Measurements from ENCODE around the gene BRAP. TPM values are rescaled to one million over a fixed set of nuclear protein-coding genes. Genes with fewer than 3 reads are reported as not detected.

Gene BRAP
- total RNA-seq, 6 experiments from 2014 or later: 15.0 to 19.5 (median 17.8) TPM

GRCh38 chr12:111650912-111651311 lies 34.8 kb downstream of the BRAP start:
- no peaks in the 10 kb centered on the region for H3K9me3 Mint-ChIP-seq
- TF ChIP-seq, protein P1, sequence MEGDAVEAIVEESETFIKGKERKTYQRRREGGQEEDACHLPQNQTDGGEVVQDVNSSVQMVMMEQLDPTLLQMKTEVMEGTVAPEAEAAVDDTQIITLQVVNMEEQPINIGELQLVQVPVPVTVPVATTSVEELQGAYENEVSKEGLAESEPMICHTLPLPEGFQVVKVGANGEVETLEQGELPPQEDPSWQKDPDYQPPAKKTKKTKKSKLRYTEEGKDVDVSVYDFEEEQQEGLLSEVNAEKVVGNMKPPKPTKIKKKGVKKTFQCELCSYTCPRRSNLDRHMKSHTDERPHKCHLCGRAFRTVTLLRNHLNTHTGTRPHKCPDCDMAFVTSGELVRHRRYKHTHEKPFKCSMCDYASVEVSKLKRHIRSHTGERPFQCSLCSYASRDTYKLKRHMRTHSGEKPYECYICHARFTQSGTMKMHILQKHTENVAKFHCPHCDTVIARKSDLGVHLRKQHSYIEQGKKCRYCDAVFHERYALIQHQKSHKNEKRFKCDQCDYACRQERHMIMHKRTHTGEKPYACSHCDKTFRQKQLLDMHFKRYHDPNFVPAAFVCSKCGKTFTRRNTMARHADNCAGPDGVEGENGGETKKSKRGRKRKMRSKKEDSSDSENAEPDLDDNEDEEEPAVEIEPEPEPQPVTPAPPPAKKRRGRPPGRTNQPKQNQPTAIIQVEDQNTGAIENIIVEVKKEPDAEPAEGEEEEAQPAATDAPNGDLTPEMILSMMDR (IDR thresholded peaks at IDR 0.05): no peak

DNA sequence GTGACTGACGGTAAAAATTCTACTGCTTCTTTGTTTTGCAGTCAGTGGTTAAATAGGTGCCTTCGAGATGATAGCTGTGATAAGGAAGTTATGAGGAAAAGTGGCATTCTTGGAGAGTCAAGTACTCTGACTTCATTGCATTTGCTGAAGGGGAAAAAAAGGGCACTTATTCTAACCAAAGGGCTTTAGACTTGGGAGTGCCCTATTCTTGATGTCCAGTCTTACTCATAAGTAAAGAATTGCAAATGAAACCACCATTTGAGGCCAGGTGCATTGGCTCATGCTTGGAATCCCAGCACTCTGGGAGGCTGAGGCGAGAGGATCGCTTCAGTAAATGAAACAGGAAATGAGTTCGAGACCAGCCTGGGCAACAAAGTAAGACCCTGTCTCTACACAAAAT lies 40.3 kb downstream of the BRAP start:
- Mint-ChIP-seq H3K36me3 (ENCODE audit: low read depth) (peaks cover 37% of the 10 kb centered on the region), H3K4me1 (ENCODE audit: low read depth) (peaks cover 24% of the 10 kb centered on the region), H3K27ac (no peak overlapping the region), H3K4me3 (no peak overlapping the region), H3K9me3 (no peaks in the 10 kb centered on the region), H3K27me3 (ENCODE audit: insufficient read depth) (no peaks in the 10 kb centered on the region; the same call in 1 of the 2 replicates)
- TF ChIP-seq, protein P1 (IDR thresholded peaks at IDR 0.05): no peak
- DNase-seq: peak; percentile 55

More at GRCh38 chr12:111650912-111651311, 34.8 kb downstream of the BRAP start:
- Mint-ChIP-seq H3K4me3 (no peak overlapping the region), H3K36me3 (ENCODE audit: low read depth) (peaks cover 29% of the 10 kb centered on the region), H3K27me3 (ENCODE audit: insufficient read depth) (no peaks in the 10 kb centered on the region), H3K27ac (no peak overlapping the region), H3K4me1 (ENCODE audit: low read depth) (peaks cover 4% of the 10 kb centered on the region; the same call in 1 of the 2 replicates)
- DNase-seq: no peak

GRCh38 chr12:111643427-111643826 lies 42.3 kb downstream of the BRAP start:
- no peaks in the 10 kb centered on the region for H3K9me3 Mint-ChIP-seq
- TF ChIP-seq, protein P1 (IDR thresholded peaks at IDR 0.05): peak; percentile 12; the same call in 1 of the 2 replicates
- no peak overlapping the region for H3K27ac Mint-ChIP-seq
- H3K36me3 Mint-ChIP-seq (ENCODE audit: low read depth): peaks cover 34% of the 10 kb centered on the region
- H3K27me3 Mint-ChIP-seq (ENCODE audit: insufficient read depth): no peaks in the 10 kb centered on the region; the same call in 1 of the 2 replicates
- peaks cover 30% of the 10 kb centered on the region for H3K4me1 Mint-ChIP-seq (ENCODE audit: low read depth)
- H3K4me3 Mint-ChIP-seq: no peak overlapping the region
- DNase-seq: peak; percentile 33

DNA sequence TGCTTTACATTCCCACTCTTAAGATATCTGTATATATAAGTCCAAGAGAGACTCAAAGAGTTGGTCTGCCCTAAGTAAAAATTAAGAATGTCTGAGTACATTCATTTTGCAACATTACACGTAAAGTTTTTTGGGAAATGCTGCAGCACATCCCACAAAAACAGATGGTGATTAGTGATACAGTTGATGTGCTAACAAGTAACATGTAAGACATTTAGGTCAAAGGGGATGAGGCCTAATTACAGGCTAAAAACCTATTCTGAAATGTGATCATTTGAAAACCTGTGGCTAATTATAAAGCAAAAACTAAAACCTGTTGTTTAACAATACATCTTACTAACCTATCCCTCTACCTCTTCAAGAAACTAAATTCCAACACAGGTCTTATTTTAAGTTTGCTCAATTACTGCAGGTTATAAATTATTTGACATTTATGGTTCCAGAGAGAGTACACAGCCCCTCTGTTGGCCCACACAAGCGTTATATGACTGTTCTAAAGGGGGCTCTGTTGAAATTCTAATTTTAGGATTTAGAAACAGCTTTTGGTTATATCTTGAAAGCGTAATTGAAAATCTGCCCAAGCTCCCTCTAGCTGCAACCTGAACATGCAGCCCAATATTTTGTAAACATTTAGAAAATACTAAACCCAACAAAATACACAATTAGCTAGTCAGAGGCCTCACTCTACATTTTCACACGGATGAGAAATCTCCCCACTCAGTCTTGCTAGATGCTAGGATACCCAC lies 42.9 kb downstream of the BRAP start:
- Mint-ChIP-seq H3K9me3 (no peaks in the 10 kb centered on the region), H3K27me3 (ENCODE audit: insufficient read depth) (no peaks in the 10 kb centered on the region; the same call in 1 of the 2 replicates), H3K36me3 (ENCODE audit: low read depth) (peaks cover 36% of the 10 kb centered on the region), H3K27ac (no peak overlapping the region), H3K4me1 (ENCODE audit: low read depth) (peaks cover 31% of the 10 kb centered on the region), H3K4me3 (no peak overlapping the region)
- TF ChIP-seq, protein P1 (IDR thresholded peaks at IDR 0.05): peak; percentile 48; the same call in 1 of the 2 replicates
- no peak for DNase-seq

DNA sequence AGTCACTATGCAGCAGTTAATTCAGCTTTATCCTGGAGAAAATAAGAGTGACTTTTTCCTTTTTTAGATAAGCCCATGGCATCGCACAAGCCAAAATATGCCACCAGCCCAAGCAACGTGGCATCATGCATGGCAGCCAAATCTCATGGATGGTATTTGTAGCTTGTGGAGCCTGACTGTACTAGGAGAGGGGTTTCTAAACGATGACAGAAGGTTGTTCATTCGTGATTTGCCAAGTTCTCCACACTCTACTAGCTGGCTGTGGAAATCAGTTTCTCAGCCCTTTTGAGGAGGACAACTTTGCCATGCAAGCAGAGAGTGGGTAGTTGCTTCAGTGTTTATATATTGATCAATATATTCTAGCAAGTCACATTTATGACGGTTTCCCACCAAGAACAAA lies 45.2 kb downstream of the BRAP start:
- Mint-ChIP-seq H3K9me3 (no peaks in the 10 kb centered on the region), H3K27me3 (ENCODE audit: insufficient read depth) (peaks cover 2% of the 10 kb centered on the region; the same call in 1 of the 2 replicates), H3K27ac (no peak overlapping the region), H3K36me3 (ENCODE audit: low read depth) (peaks cover 19% of the 10 kb centered on the region), H3K4me1 (ENCODE audit: low read depth) (peaks cover 41% of the 10 kb centered on the region), H3K4me3 (no peak overlapping the region)
- DNase-seq: no peak
- TF ChIP-seq, protein P1 (IDR thresholded peaks at IDR 0.05): no peak

Measured in HFFc6 (cell line).